SK-N-SH (cell line): ENCODE results near the gene EIF1AD. TPM values are rescaled to one million over a fixed set of nuclear protein-coding genes. Genes with fewer than 3 reads are reported as not detected.

Experiments
- CTCF ChIA-PET: fragments of 300-600, 350-600 bp; formaldehyde crosslinking; extraction: SDS; loops from one replicate; lab custom pipeline; 2021; lab: Yijun Ruan, JAX
- POLR2A ChIA-PET: fragments of 350-600 bp; sonication (Branson Sonifier 250); formaldehyde crosslinking; extraction: SDS; loops from one replicate; lab custom pipeline; 2020; ENCODE audit warnings: antibody characterized with exemption, inconsistent platforms; lab: Yijun Ruan, JAX
- DNase-seq: peaks from one replicate; pipeline ENCODE4 v3.0.0; 2012
- H2AFZ ChIP-seq: fragments of 200-600 bp; sonication (generic); 2 replicates; pipeline ENCODE4 v1.8.1; 2016; ENCODE audit warnings: antibody characterized with exemption, mild to moderate bottlenecking, low read depth
- H3F3A ChIP-seq: fragments of 200-600 bp; sonication (generic); replicated peaks from 2 replicates; pipeline ENCODE3; 2016; ENCODE audit warnings: antibody characterized with exemption, mild to moderate bottlenecking; ENCODE audit not compliant: insufficient read depth
- H3K27ac ChIP-seq, 2 experiments: fragments of 200-500 bp in 1 of 2; fragments of 200-600 bp in 1 of 2; sonication (Bioruptor generic) in 1 of 2; sonication (generic), shearing (Covaris generic) in 1 of 2; 2 replicates each; pipeline versions ENCODE4 v1.5.1 to v1.6.1; 2014 to 2016; ENCODE audit warnings: low read depth in 2 of 2, inconsistent platforms in 1 of 2, low read length in 1 of 2, mild to moderate bottlenecking in 1 of 2, mixed read lengths in 1 of 2
- H3K27me3 ChIP-seq: fragments of 200-600 bp; sonication (generic), shearing (Covaris generic); 2 replicates; pipeline ENCODE4 v1.6.1; 2016; ENCODE audit warnings: mixed run types; ENCODE audit not compliant: insufficient read depth
- H3K36me3 ChIP-seq, 2 experiments: fragments of 200-500 bp in 1 of 2; fragments of 200-600 bp in 1 of 2; sonication (Bioruptor generic) in 1 of 2; sonication (generic) in 1 of 2; replicated peaks in 1 of 2; 2 replicates each; pipeline versions ENCODE3 to v1.5.1; 2014 to 2016; ENCODE audit warnings: low read length in 1 of 2, mild to moderate bottlenecking in 1 of 2; ENCODE audit not compliant: insufficient read depth in 2 of 2, control insufficient read depth in 1 of 2
- H3K4me1 ChIP-seq, 2 experiments: fragments of 200-500 bp in 1 of 2; fragments of 200-600 bp in 1 of 2; sonication (Bioruptor generic) in 1 of 2; sonication (generic), shearing (Covaris generic) in 1 of 2; 2 replicates each; pipeline versions ENCODE4 v1.5.1 to v1.6.1; 2014 to 2016; ENCODE audit warnings: low read depth in 1 of 2, low read length in 1 of 2, mixed run types in 1 of 2; ENCODE audit not compliant: insufficient read depth in 2 of 2, control insufficient read depth in 1 of 2
- H3K4me2 ChIP-seq: fragments of 200-600 bp; sonication (generic), shearing (Covaris generic); 2 replicates; pipeline ENCODE4 v1.6.1; 2017; ENCODE audit warnings: mixed run types
- H3K4me3 ChIP-seq, 2 experiments: fragments of 200-500 bp in 1 of 2; fragments of 200-600 bp in 1 of 2; sonication (Bioruptor generic) in 1 of 2; sonication (generic), shearing (Covaris generic) in 1 of 2; 2 replicates each; pipeline versions ENCODE4 v1.5.1 to v1.8.1; 2014 to 2016; ENCODE audit warnings: low read depth in 2 of 2, inconsistent platforms in 1 of 2, low read length in 1 of 2, mild to moderate bottlenecking in 1 of 2, mixed read lengths in 1 of 2, moderate library complexity in 1 of 2
- H3K79me2 ChIP-seq: fragments of 200-600 bp; sonication (generic); 2 replicates; pipeline ENCODE4 v1.8.1; 2017; ENCODE audit warnings: mild to moderate bottlenecking; ENCODE audit not compliant: insufficient read depth
- H3K9ac ChIP-seq: fragments of 200-600 bp; sonication (generic); 2 replicates; pipeline ENCODE4 v1.6.1; 2017; ENCODE audit warnings: mixed run types
- H3K9me2 ChIP-seq: fragments of 200-600 bp; sonication (generic); 2 replicates; pipeline ENCODE4 v1.6.1; 2017; ENCODE audit warnings: mixed run types
- H3K9me3 ChIP-seq: fragments of 200-600 bp; sonication (generic); 2 replicates; pipeline ENCODE4 v1.6.1; 2017; ENCODE audit warnings: mixed run types, mild to moderate bottlenecking, moderate library complexity
- H4K20me1 ChIP-seq: fragments of 200-600 bp; sonication (generic); 2 replicates; pipeline ENCODE4 v1.6.1; 2017; ENCODE audit warnings: mild to moderate bottlenecking, mixed run types; ENCODE audit not compliant: insufficient read depth
- ELF1 ChIP-seq: IDR thresholded peaks from 2 replicates; pipeline ENCODE4 v1.4.0; 2012
- FOSL2 ChIP-seq: IDR thresholded peaks from 2 replicates; pipeline ENCODE4 v1.4.0; 2012; ENCODE audit warnings: low read depth, mild to moderate bottlenecking, moderate library complexity, borderline replicate concordance
- FOXJ3 ChIP-seq: sonication (generic); formaldehyde crosslinking; IDR thresholded peaks from 2 replicates; pipeline ENCODE4 v1.5.1; 2020; ENCODE audit warnings: mild to moderate bottlenecking, missing genetic modification reagents
- GATA2 ChIP-seq: sonication (generic); formaldehyde crosslinking; IDR thresholded peaks from 2 replicates; pipeline ENCODE4 v1.5.0; 2020; ENCODE audit warnings: mild to moderate bottlenecking, missing genetic modification reagents
- IRF3 ChIP-seq: fragments of 150-350 bp; IDR thresholded peaks from 2 replicates; pipeline ENCODE4 v1.6.1; 2016; ENCODE audit warnings: mild to moderate bottlenecking, low read depth, low read length
- JUND ChIP-seq: IDR thresholded peaks from 2 replicates; pipeline ENCODE4 v1.4.0; 2012
- MEF2A ChIP-seq: IDR thresholded peaks from 2 replicates; pipeline ENCODE4 v1.4.0; 2012; ENCODE audit warnings: low read depth, borderline replicate concordance
- MXI1 ChIP-seq: IDR thresholded peaks from 2 replicates; pipeline ENCODE4 v1.6.1; 2012; ENCODE audit warnings: mild to moderate bottlenecking, low read depth, low read length, improper control_type of control experiment
- RAD21 ChIP-seq: IDR thresholded peaks from 2 replicates; pipeline ENCODE4 v1.6.1; 2012; ENCODE audit warnings: mild to moderate bottlenecking, low read length
- RFX5 ChIP-seq: IDR thresholded peaks from 2 replicates; pipeline ENCODE4 v1.6.1; 2012; ENCODE audit warnings: mild to moderate bottlenecking, improper control_type of control experiment, low read length
- SMC3 ChIP-seq: IDR thresholded peaks from 2 replicates; pipeline ENCODE4 v1.6.1; 2012; ENCODE audit warnings: low read depth, low read length, improper control_type of control experiment
- TAF1 ChIP-seq: IDR thresholded peaks from 2 replicates; pipeline ENCODE4 v1.6.1; 2012; ENCODE audit warnings: low read depth, mild to moderate bottlenecking, low read length, moderate library complexity, borderline replicate concordance
- USF2 ChIP-seq: fragments of 150-350 bp; IDR thresholded peaks from 2 replicates; pipeline ENCODE4 v1.6.1; 2017; ENCODE audit warnings: antibody characterized with exemption, low read length, low read depth, borderline replicate concordance
- ZBTB33 ChIP-seq: IDR thresholded peaks from 2 replicates; pipeline ENCODE4 v1.4.0; 2012; ENCODE audit warnings: low read depth, borderline replicate concordance
- WGBS: methylation state at CpG from one replicate; pipeline ENCODE4 v1.1.6; 2017; ENCODE audit warnings: low lambda C conversion rate; 5-methylcytosine and 5-hydroxymethylcytosine counted together
- polyA plus RNA-seq, 3 experiments: library from polyadenylated mRNA; depleted of rRNA; stranded (reverse); fragments of >200 nt; gene quantifications; 2 replicates each; pipeline ENCODE4 v1.2.3, GENCODE V29; 2012
- TF ChIP-seq, protein P1 (sequence below): fragments of 200-600 bp; sonication (generic); IDR thresholded peaks from 2 replicates; pipeline ENCODE4 v1.6.1; 2017; ENCODE audit warnings: antibody characterized with exemption, mild to moderate bottlenecking, moderate library complexity
- TF ChIP-seq, protein P2 (sequence below): IDR thresholded peaks from 2 replicates; pipeline ENCODE4 v1.4.0; 2012; ENCODE audit warnings: low read depth

EIF1AD gene
- polyA plus RNA-seq, 1 of the 3 experiments (the other 2 are of a cell fraction): 28.9 TPM

DNA sequence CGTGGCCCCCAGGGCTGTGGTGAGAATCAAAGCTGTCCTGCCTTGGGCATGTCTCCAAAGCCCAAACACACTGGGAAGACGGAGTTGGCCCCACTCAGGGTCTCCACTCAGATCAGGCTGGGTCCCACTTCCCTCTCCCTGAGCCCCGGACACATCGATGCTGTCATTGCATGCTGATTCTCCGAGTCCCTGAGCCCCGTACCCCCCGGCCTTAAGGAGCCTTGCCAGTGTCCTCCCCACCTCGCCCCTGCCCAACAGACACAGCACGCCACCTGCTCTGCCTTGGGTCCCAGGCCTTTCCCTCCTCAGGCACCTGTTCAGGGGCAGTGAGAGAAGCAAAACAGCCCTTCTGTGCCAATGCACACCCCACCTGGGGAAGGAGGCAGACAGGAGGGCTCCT is 14.6 kb downstream of the EIF1AD start (continued):
- TF ChIP-seq, protein P1, sequence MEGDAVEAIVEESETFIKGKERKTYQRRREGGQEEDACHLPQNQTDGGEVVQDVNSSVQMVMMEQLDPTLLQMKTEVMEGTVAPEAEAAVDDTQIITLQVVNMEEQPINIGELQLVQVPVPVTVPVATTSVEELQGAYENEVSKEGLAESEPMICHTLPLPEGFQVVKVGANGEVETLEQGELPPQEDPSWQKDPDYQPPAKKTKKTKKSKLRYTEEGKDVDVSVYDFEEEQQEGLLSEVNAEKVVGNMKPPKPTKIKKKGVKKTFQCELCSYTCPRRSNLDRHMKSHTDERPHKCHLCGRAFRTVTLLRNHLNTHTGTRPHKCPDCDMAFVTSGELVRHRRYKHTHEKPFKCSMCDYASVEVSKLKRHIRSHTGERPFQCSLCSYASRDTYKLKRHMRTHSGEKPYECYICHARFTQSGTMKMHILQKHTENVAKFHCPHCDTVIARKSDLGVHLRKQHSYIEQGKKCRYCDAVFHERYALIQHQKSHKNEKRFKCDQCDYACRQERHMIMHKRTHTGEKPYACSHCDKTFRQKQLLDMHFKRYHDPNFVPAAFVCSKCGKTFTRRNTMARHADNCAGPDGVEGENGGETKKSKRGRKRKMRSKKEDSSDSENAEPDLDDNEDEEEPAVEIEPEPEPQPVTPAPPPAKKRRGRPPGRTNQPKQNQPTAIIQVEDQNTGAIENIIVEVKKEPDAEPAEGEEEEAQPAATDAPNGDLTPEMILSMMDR: no peak
- no peak for TF ChIP-seq MEF2A

GRCh38 chr11:65983589-65983987 is 18.4 kb downstream of the EIF1AD start:
- Histone ChIP-seq H3K79me2 (no peaks in the 10 kb centered on the region), H3K9ac (no peak overlapping the region), H3K4me3 (no peak overlapping the region), H3K9me2 (no peaks in the 10 kb centered on the region), H3K27me3 (no peaks in the 10 kb centered on the region), H3K36me3 (peaks cover 3 to 9% of the 10 kb centered on the region in 2 experiments), H2AFZ (no peak overlapping the region), H3K4me2 (no peak overlapping the region), H3K27ac (no peak overlapping the region), H4K20me1 (no peaks in the 10 kb centered on the region), H3F3A (peaks cover 12% of the 10 kb centered on the region), H3K9me3 (no peaks in the 10 kb centered on the region), H3K4me1 (no peaks in the 10 kb centered on the region)
- POLR2A ChIA-PET: no interaction called here
- DNase-seq: no peak
- WGBS: 93% methylated on average over 3 of the region's 5 CpGs
- no peak for TF ChIP-seq TAF1
- TF ChIP-seq JUND: no peak
- no peak for TF ChIP-seq RFX5
- no peak for TF ChIP-seq FOXJ3
- TF ChIP-seq, protein P2, sequence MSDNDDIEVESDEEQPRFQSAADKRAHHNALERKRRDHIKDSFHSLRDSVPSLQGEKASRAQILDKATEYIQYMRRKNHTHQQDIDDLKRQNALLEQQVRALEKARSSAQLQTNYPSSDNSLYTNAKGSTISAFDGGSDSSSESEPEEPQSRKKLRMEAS: no peak
- TF ChIP-seq MXI1: no peak
- TF ChIP-seq USF2: no peak
- TF ChIP-seq GATA2 (CRISPR knock-in tag): no peak
- no peak for TF ChIP-seq ELF1
- TF ChIP-seq RAD21: no peak
- CTCF ChIA-PET: interaction anchor here (1.0 to 20.1 kb wide), 2 partner anchors 39 to 96 kb away, joined by 3 to 261 read pairs; partner anchors contain the start of genes CCDC85B, CTSW and FIBP

DNA sequence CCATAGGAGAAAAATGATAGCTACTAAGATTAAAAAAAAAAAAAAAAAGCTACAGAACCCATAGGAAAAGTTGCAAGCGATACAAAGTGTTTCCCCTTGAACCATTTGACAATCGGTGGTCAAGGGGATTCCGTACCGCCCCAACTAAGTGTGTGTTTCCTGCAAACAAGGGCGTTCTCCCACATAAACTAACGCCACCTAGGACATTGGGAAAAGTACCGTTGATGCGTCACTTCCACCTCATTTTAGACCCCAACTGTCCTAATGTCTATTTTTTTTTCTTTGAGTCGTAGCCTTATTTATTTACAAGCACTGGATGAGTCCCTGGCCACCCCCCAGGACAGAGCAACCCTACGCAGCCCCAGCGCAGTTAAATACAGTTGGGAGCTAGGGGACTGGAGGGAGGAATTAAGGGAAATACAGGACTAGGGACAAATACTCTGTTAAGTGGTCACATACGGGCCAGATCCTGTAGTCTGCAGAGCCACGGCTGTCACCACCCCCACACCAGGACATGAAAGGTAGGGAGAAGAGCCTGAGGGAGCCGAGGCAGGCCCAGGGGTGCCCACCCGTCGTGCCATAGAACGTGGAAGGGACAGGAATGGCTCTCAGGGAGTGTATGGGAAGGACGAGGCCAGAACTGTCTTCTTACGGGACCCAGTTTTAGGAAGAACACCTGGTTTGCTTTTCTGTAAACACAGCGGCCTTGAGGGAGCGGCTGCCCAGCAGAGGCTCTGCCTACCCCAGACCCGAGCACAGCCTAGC is 19.0 kb downstream of the EIF1AD start:
- POLR2A ChIA-PET: no interaction called here
- CTCF ChIA-PET: interaction anchor here (20.1 kb wide), 1 partner anchor 96 kb away, joined by 261 read pairs; the partner anchor contains the start of genes CCDC85B, CTSW and FIBP
- TF ChIP-seq, protein P1: no peak
- TF ChIP-seq FOSL2 (no peak), SMC3 (no peak), ZBTB33 (no peak), IRF3 (no peak)
- TF ChIP-seq, protein P2: no peak

More for the DNA sequence above, 19.0 kb downstream of the EIF1AD start:
- no peaks in the 10 kb centered on the region for H3K9me3 ChIP-seq
- no peak overlapping the region for H3K27ac ChIP-seq
- no peak overlapping the region for H3K4me3 ChIP-seq
- no peaks in the 10 kb centered on the region for H3K4me1 ChIP-seq
- no peak overlapping the region for H2AFZ ChIP-seq
- no peaks in the 10 kb centered on the region for H3K27me3 ChIP-seq
- peaks cover 12% of the 10 kb centered on the region for H3F3A ChIP-seq
- H3K9me2 ChIP-seq: no peaks in the 10 kb centered on the region
- no peak overlapping the region for H3K9ac ChIP-seq
- no peaks in the 10 kb centered on the region for H4K20me1 ChIP-seq
- H3K4me2 ChIP-seq: no peak overlapping the region
- DNase-seq: peak; percentile 11
- no peaks in the 10 kb centered on the region for H3K79me2 ChIP-seq
- H3K36me3 ChIP-seq: peaks cover 3 to 15% of the 10 kb centered on the region in 2 experiments
- WGBS: 87% methylated on average over 20 of the region's 22 CpGs
